ENCODE results near the gene FBXO8.
A peak's percentile ranks its signal among the peaks of the same experiment; 100 is the strongest.

Gene FBXO8

GRCh38 chr4:174244441-174244840 lies 39.0 kb downstream of the FBXO8 start:
- DNase-seq (ENCODE audit: low read depth): no peak

GRCh38 chr4:174241162-174241561 lies 42.3 kb downstream of the FBXO8 start:
- no peak for DNase-seq (ENCODE audit: low read depth)

- no peak for DNase-seq (ENCODE audit: low read depth)
These were observed 47.1 kb downstream of the FBXO8 start for GRCh38 chr4:174236359-174236758.

GRCh38 chr4:174230680-174231079 lies 52.8 kb downstream of the FBXO8 start:
- DNase-seq (ENCODE audit: low read depth): no peak

GRCh38 chr4:174230148-174230547 lies 53.3 kb downstream of the FBXO8 start:
- DNase-seq (ENCODE audit: low read depth): no peak

GRCh38 chr4:174228988-174229387 lies 54.5 kb downstream of the FBXO8 start:
- no peak for DNase-seq (ENCODE audit: low read depth)

- DNase-seq (ENCODE audit: low read depth): no peak
These were observed 58.0 kb downstream of the FBXO8 start for GRCh38 chr4:174225349-174226049.

GRCh38 chr4:174224550-174224949 lies 58.9 kb downstream of the FBXO8 start:
- DNase-seq (ENCODE audit: low read depth): no peak

GRCh38 chr4:174222266-174222872 lies 61.1 kb downstream of the FBXO8 start:
- no peak for DNase-seq (ENCODE audit: low read depth)

- DNase-seq (ENCODE audit: low read depth): no peak
These were observed 65.2 kb downstream of the FBXO8 start for GRCh38 chr4:174218127-174218790.

- DNase-seq (ENCODE audit: low read depth): peak; percentile 14
These were observed 66.0 kb downstream of the FBXO8 start for GRCh38 chr4:174217273-174218126.

- no peak for DNase-seq (ENCODE audit: low read depth)
These were observed 66.6 kb downstream of the FBXO8 start for GRCh38 chr4:174216799-174217272.

GRCh38 chr4:174215961-174216680 lies 67.3 kb downstream of the FBXO8 start:
- DNase-seq (ENCODE audit: low read depth): no peak

GRCh38 chr4:174215057-174215456 lies 68.4 kb downstream of the FBXO8 start:
- DNase-seq (ENCODE audit: low read depth): no peak

- DNase-seq (ENCODE audit: low read depth): no peak
These were observed 69.2 kb downstream of the FBXO8 start for GRCh38 chr4:174214101-174214878.

- no peak for DNase-seq (ENCODE audit: low read depth)
These were observed 69.8 kb downstream of the FBXO8 start for GRCh38 chr4:174213731-174214100.

GRCh38 chr4:174212061-174212460 lies 71.4 kb downstream of the FBXO8 start:
- DNase-seq (ENCODE audit: low read depth): no peak

- no peak for DNase-seq (ENCODE audit: low read depth)
These were observed 71.8 kb downstream of the FBXO8 start for GRCh38 chr4:174211622-174212044.

GRCh38 chr4:174210952-174211490 lies 72.4 kb downstream of the FBXO8 start:
- DNase-seq (ENCODE audit: low read depth): no peak

- DNase-seq (ENCODE audit: low read depth): no peak
These were observed 73.1 kb downstream of the FBXO8 start for GRCh38 chr4:174210354-174210753.

GRCh38 chr4:174209341-174209740 lies 74.1 kb downstream of the FBXO8 start:
- no peak for DNase-seq (ENCODE audit: low read depth)

All from fibroblast of the conjunctiva (primary cell).